HCT116 (cell line): ENCODE data around the gene TM9SF2.

ENCODE experiments used
- CTCF ChIP-seq, 3 experiments: fragments of 200-600 bp in 1 of 3; sonication (generic) in 1 of 3; IDR thresholded peaks in 2 of 3; conservative IDR thresholded peaks in 1 of 3; 2 replicates each; pipeline ENCODE4 v1.5.1; 2012 to 2017; ENCODE audit warnings: low read depth in 2 of 3, low read length in 2 of 3, antibody characterized with exemption in 1 of 3, borderline replicate concordance in 1 of 3, control low read depth in 1 of 3, mild to moderate bottlenecking in 1 of 3, mixed read lengths in 1 of 3, mixed run types in 1 of 3, moderate library complexity in 1 of 3; ENCODE audit not compliant: insufficient read depth in 1 of 3
- JUND ChIP-seq: IDR thresholded peaks from 2 replicates; pipeline ENCODE4 v1.6.1; 2012
- POLR2A ChIP-seq: IDR thresholded peaks from 2 replicates; pipeline ENCODE4 v1.7.0; 2011; ENCODE audit warnings: borderline replicate concordance; ENCODE audit not compliant: insufficient read depth, insufficient read length; ENCODE audit errors: extremely low read depth

- TF ChIP-seq CTCF (IDR thresholded peaks at IDR 0.05 in 2 of 3, conservative IDR thresholded peaks at IDR 0.05 in 1 of 3; ENCODE audit: borderline replicate concordance in 1 of 3, insufficient read depth in 1 of 3, low read depth in 2 of 3, low read length in 2 of 3), result no peak
- TF ChIP-seq JUND, result no peak
- TF ChIP-seq POLR2A, result no peak
Measured at GRCh38 chr13:99484473-99484872, 16.8 kb upstream of the TM9SF2 start.
